H9 (cell line): Measurements from ENCODE around the gene MTCL1. TPM values are rescaled to one million over a fixed set of nuclear protein-coding genes. Genes with fewer than 3 reads are reported as not detected.

Experiments
- DNase-seq: peaks from one replicate; pipeline ENCODE4 v3.0.0-alpha.2; 2017
- H2AFZ ChIP-seq: one replicate; pipeline ENCODE4 v1.6.1; 2013; ENCODE audit warnings: mild to moderate bottlenecking, low read length, control low read depth, moderate library complexity
- H2AK5ac ChIP-seq: 2 replicates; pipeline ENCODE4 v1.6.1; 2013; ENCODE audit warnings: low read length, control low read depth, mixed read lengths; ENCODE audit not compliant: insufficient read length
- H2BK120ac ChIP-seq: one replicate; pipeline ENCODE4 v1.6.1; 2013; ENCODE audit warnings: low read depth, mild to moderate bottlenecking, low read length, control low read depth, inconsistent platforms; ENCODE audit not compliant: poor library complexity, severe bottlenecking
- H2BK12ac ChIP-seq: 2 replicates; pipeline ENCODE4 v1.6.1; 2013; ENCODE audit warnings: low read length, control low read depth, mixed read lengths, low read depth; ENCODE audit not compliant: insufficient read length
- H2BK15ac ChIP-seq: 2 replicates; pipeline ENCODE4 v1.6.1; 2013; ENCODE audit warnings: low read depth, low read length, control low read depth
- H2BK20ac ChIP-seq: one replicate; pipeline ENCODE4 v1.6.1; 2013; ENCODE audit warnings: low read depth, mild to moderate bottlenecking, low read length, control low read depth, inconsistent platforms; ENCODE audit not compliant: poor library complexity, severe bottlenecking
- H2BK5ac ChIP-seq: 2 replicates; pipeline ENCODE4 v1.6.1; 2013; ENCODE audit warnings: low read length, control low read depth, mixed read lengths; ENCODE audit not compliant: insufficient read length
- H3K14ac ChIP-seq: 2 replicates; pipeline ENCODE4 v1.6.1; 2013; ENCODE audit warnings: low read length, control low read depth; ENCODE audit not compliant: insufficient read depth
- H3K18ac ChIP-seq: 2 replicates; pipeline ENCODE4 v1.6.1; 2013; ENCODE audit warnings: low read depth, mild to moderate bottlenecking, mixed read lengths, low read length, control low read depth; ENCODE audit not compliant: insufficient read length
- H3K23ac ChIP-seq: 2 replicates; pipeline ENCODE4 v1.6.1; 2013; ENCODE audit warnings: low read length, control low read depth, mixed read lengths, low read depth; ENCODE audit not compliant: insufficient read length
- H3K23me2 ChIP-seq: 2 replicates; pipeline ENCODE4 v1.6.1; 2013; ENCODE audit warnings: low read depth, mild to moderate bottlenecking, mixed read lengths, low read length, control low read depth; ENCODE audit not compliant: insufficient read length, poor library complexity, severe bottlenecking
- H3K27ac ChIP-seq: 2 replicates; pipeline ENCODE4 v1.5.1; 2013; ENCODE audit warnings: low read length, control low read depth, mixed read lengths, low read depth; ENCODE audit not compliant: insufficient read length
- H3K27me3 ChIP-seq: 2 replicates; pipeline ENCODE4 v1.6.1; 2013; ENCODE audit warnings: low read length, control low read depth, inconsistent platforms; ENCODE audit not compliant: insufficient read depth
- H3K4ac ChIP-seq: 2 replicates; pipeline ENCODE4 v1.6.1; 2013; ENCODE audit warnings: low read depth, mild to moderate bottlenecking, control low read depth, inconsistent platforms, low read length, moderate library complexity
- H3K4me1 ChIP-seq: 2 replicates; pipeline ENCODE4 v1.6.1; 2013; ENCODE audit warnings: low read length, control low read depth, inconsistent platforms; ENCODE audit not compliant: insufficient read depth
- H3K4me2 ChIP-seq: 2 replicates; pipeline ENCODE4 v1.6.1; 2013; ENCODE audit warnings: low read length, control low read depth, mixed read lengths; ENCODE audit not compliant: insufficient read length, insufficient read depth
- H3K56ac ChIP-seq: 2 replicates; pipeline ENCODE4 v1.6.1; 2013; ENCODE audit warnings: low read depth, mild to moderate bottlenecking, mixed read lengths, low read length, control low read depth; ENCODE audit not compliant: insufficient read length
- H3K79me1 ChIP-seq: 2 replicates; pipeline ENCODE4 v1.6.1; 2013; ENCODE audit warnings: low read depth, mild to moderate bottlenecking, moderate library complexity, low read length, control low read depth, inconsistent platforms; ENCODE audit not compliant: insufficient read depth, poor library complexity, severe bottlenecking
- H3K79me2 ChIP-seq: 2 replicates; pipeline ENCODE4 v1.6.1; 2013; ENCODE audit warnings: low read length, control low read depth, inconsistent platforms; ENCODE audit not compliant: insufficient read depth
- H3K9ac ChIP-seq: 2 replicates; pipeline ENCODE4 v1.6.1; 2013; ENCODE audit warnings: low read length, control low read depth, mixed read lengths; ENCODE audit not compliant: insufficient read length; ENCODE audit errors: extremely low read depth
- H3K9me3 ChIP-seq: one replicate; pipeline ENCODE4 v1.6.1; 2013; ENCODE audit warnings: low read depth, low read length, inconsistent platforms; ENCODE audit not compliant: control insufficient read depth
- H3T11ph ChIP-seq: one replicate; pipeline ENCODE4 v1.6.1; 2013; ENCODE audit warnings: mild to moderate bottlenecking, low read length, control low read depth, inconsistent platforms
- H4K20me1 ChIP-seq: one replicate; pipeline ENCODE4 v1.6.1; 2013; ENCODE audit not compliant: control insufficient read depth, insufficient read length, insufficient read depth
- H4K5ac ChIP-seq: 2 replicates; pipeline ENCODE4 v1.6.1; 2013; ENCODE audit warnings: low read depth, mild to moderate bottlenecking, mixed read lengths, low read length, control low read depth; ENCODE audit not compliant: insufficient read length
- H4K8ac ChIP-seq: replicated peaks from 2 replicates; pipeline ENCODE4 v1.6.1; 2013; ENCODE audit warnings: low read length, control low read depth, mixed read lengths, low read depth; ENCODE audit not compliant: insufficient read length
- H4K91ac ChIP-seq: 2 replicates; pipeline ENCODE4 v1.6.1; 2013; ENCODE audit warnings: low read depth, mild to moderate bottlenecking, moderate library complexity, mixed read lengths, low read length, control low read depth; ENCODE audit not compliant: insufficient read length
- H3K27ac Mint-ChIP-seq, 3 experiments: 2 replicates in 2 of 3; 3 replicates in 1 of 3; pipeline ENCODE4 v1.8.0; 2020 to 2021; ENCODE audit warnings: mixed read lengths in 3 of 3, mild to moderate bottlenecking in 1 of 3, moderate library complexity in 1 of 3
- H3K27me3 Mint-ChIP-seq: 2 replicates; pipeline ENCODE4 v1.8.0; 2021; ENCODE audit warnings: low read depth, mild to moderate bottlenecking, moderate library complexity, mixed read lengths
- H3K36me3 Mint-ChIP-seq, 3 experiments: 2 replicates in 2 of 3; 3 replicates in 1 of 3; pipeline ENCODE4 v1.8.0; 2020 to 2021; ENCODE audit warnings: low read depth in 3 of 3, mixed read lengths in 3 of 3; ENCODE audit not compliant: insufficient read depth in 1 of 3
- H3K4me1 Mint-ChIP-seq, 2 experiments: 2 replicates each; pipeline ENCODE4 v1.8.0; 2020; ENCODE audit warnings: mixed read lengths in 2 of 2
- H3K4me3 Mint-ChIP-seq, 2 experiments: 2 replicates in 1 of 2; 3 replicates in 1 of 2; pipeline ENCODE4 v1.8.0; 2020 to 2021; ENCODE audit warnings: mild to moderate bottlenecking in 2 of 2, mixed read lengths in 2 of 2, moderate library complexity in 1 of 2
- H3K9me3 Mint-ChIP-seq, 2 experiments: 2 replicates in 1 of 2; 3 replicates in 1 of 2; pipeline ENCODE4 v1.8.0; 2020; ENCODE audit warnings: mild to moderate bottlenecking in 2 of 2, mixed read lengths in 2 of 2, moderate library complexity in 1 of 2
- WGBS: extraction: QIAGEN DNeasy Blood & Tissue Kit; methylation state at CpG from one replicate; pipeline ENCODE4 v1.1.7; 2013; ENCODE audit warnings: missing lambda C conversion rate, low lambda C conversion rate, mixed read lengths; ENCODE audit not compliant: insufficient read length; ENCODE audit errors: extremely low coverage; 5-methylcytosine and 5-hydroxymethylcytosine counted together
- total RNA-seq: library from RNA; stranded (reverse); gene quantifications from 2 replicates; pipeline ENCODE4 v1.2.1, GENCODE V29; 2021
- TF ChIP-seq, protein P1 (sequence below): fragments of 200-600 bp; sonication (generic); conservative IDR thresholded peaks from 3 replicates; pipeline ENCODE4 v1.8.0; 2021; ENCODE audit warnings: antibody characterized with exemption, mild to moderate bottlenecking

Gene MTCL1
- total RNA-seq, 1 experiment from 2014 or later: 50.7 TPM

- no CpG with 5 or more reads among the region's 6 CpGs for WGBS
Measured at GRCh38 chr18:8823530-8823929, 118.2 kb downstream of the MTCL1 start.

More at GRCh38 chr18:8823530-8823929, 118.2 kb downstream of the MTCL1 start:
- no peak overlapping the region for H3K4me3 Mint-ChIP-seq
- no peaks in the 10 kb centered on the region; the same call in 1 of the 2 replicates for H3K4me1 ChIP-seq
- H3K4me1 Mint-ChIP-seq: peaks cover 12 to 23% of the 10 kb centered on the region in 2 experiments
- DNase-seq: no peak
- no peak overlapping the region for H3K23ac ChIP-seq
- no peaks in the 10 kb centered on the region for H3K79me2 ChIP-seq
- no peak overlapping the region for H3K56ac ChIP-seq
- peaks cover 22 to 72% (median 63%) of the 10 kb centered on the region in 3 experiments; a peak in 6 of 7 replicates for H3K36me3 Mint-ChIP-seq
- no peak overlapping the region for H3T11ph ChIP-seq
- H3K27ac ChIP-seq: no peak overlapping the region
- no peak overlapping the region for H2AFZ ChIP-seq
- no peak overlapping the region for H3K14ac ChIP-seq
- H2BK12ac ChIP-seq: no peak overlapping the region
- no peak overlapping the region for H2BK15ac ChIP-seq
- no peak overlapping the region for H3K4ac ChIP-seq
- no peaks in the 10 kb centered on the region for H3K27me3 ChIP-seq
- H3K23me2 ChIP-seq: no peaks in the 10 kb centered on the region
- TF ChIP-seq, protein P1, sequence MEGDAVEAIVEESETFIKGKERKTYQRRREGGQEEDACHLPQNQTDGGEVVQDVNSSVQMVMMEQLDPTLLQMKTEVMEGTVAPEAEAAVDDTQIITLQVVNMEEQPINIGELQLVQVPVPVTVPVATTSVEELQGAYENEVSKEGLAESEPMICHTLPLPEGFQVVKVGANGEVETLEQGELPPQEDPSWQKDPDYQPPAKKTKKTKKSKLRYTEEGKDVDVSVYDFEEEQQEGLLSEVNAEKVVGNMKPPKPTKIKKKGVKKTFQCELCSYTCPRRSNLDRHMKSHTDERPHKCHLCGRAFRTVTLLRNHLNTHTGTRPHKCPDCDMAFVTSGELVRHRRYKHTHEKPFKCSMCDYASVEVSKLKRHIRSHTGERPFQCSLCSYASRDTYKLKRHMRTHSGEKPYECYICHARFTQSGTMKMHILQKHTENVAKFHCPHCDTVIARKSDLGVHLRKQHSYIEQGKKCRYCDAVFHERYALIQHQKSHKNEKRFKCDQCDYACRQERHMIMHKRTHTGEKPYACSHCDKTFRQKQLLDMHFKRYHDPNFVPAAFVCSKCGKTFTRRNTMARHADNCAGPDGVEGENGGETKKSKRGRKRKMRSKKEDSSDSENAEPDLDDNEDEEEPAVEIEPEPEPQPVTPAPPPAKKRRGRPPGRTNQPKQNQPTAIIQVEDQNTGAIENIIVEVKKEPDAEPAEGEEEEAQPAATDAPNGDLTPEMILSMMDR: no peak
- 0 out of 7 replicates have a peak overlapping the region, but pooled peaks of 1 of the 3 experiments have one; percentile 20 for H3K27ac Mint-ChIP-seq
- H3K9ac ChIP-seq: no peak overlapping the region
- no peak overlapping the region for H4K91ac ChIP-seq
- no peak overlapping the region for H2BK20ac ChIP-seq
- H2BK120ac ChIP-seq: no peak overlapping the region
- no peaks in the 10 kb centered on the region for H3K79me1 ChIP-seq
- no peaks in the 10 kb centered on the region for H3K27me3 Mint-ChIP-seq
- no peak overlapping the region for H2BK5ac ChIP-seq
- no peaks in the 10 kb centered on the region for H3K9me3 ChIP-seq
- H2AK5ac ChIP-seq: no peak overlapping the region
- H4K5ac ChIP-seq: no peak overlapping the region
- no peak overlapping the region for H4K8ac ChIP-seq
- H3K9me3 Mint-ChIP-seq: no peaks in the 10 kb centered on the region
- H4K20me1 ChIP-seq: no peaks in the 10 kb centered on the region
- no peak overlapping the region for H3K4me2 ChIP-seq
- no peak overlapping the region for H3K18ac ChIP-seq
